Measurements from ENCODE around the gene GLCE.

DNA sequence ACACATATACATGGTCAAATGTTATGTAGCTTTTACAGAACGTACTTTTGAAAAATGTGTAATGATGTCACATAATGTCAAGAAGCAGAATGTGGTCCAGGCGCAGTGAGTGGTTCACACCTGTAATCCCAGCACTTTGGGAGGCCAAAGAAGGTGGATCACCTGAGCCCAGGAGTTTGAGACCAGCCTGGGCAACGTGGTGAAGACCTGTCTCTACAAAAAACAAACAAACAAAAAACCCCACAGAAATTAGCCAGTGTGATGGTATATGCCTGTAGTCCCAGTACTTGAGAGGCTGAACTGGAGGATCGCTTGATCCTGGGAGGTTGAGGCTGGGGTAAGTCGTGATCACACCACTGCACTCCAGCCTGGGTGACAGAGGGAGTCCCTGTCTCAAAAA is 15.9 kb upstream of the GLCE start:
- TF ChIP-seq CTCF (IDR thresholded peaks at IDR 0.05; ENCODE audit: low read depth, low read length, missing input control) (no peak), RAD21 (IDR thresholded peaks at IDR 0.05) (no peak)
- TF ChIP-seq, protein P1, sequence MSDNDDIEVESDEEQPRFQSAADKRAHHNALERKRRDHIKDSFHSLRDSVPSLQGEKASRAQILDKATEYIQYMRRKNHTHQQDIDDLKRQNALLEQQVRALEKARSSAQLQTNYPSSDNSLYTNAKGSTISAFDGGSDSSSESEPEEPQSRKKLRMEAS (IDR thresholded peaks at IDR 0.05): no peak

All from liver (tissue), 3 donors.